Fibroblast of the aortic adventitia (primary cell): ENCODE measurements around the gene DGKA. TPM values are rescaled to one million over a fixed set of nuclear protein-coding genes. Genes with fewer than 3 reads are reported as not detected.

Experiments
- DNase-seq: peaks from one replicate; pipeline ENCODE4 v3.0.0-alpha.2; 2010; ENCODE audit warnings: low read depth
- H3K4me3 ChIP-seq: 2 replicates; pipeline ENCODE4 v1.5.1; 2011; ENCODE audit warnings: low read depth, mild to moderate bottlenecking, control low read depth, low read length, moderate library complexity
- total RNA-seq: library from RNA; depleted of rRNA; stranded (reverse); fragments of >200 nt; gene quantifications from 2 replicates; pipeline ENCODE4 v1.2.3, GENCODE V29; 2012; ENCODE audit warnings: low replicate concordance
- TF ChIP-seq, protein P1 (sequence below): IDR thresholded peaks from 2 replicates; pipeline ENCODE4 v1.5.1; 2011; ENCODE audit warnings: mild to moderate bottlenecking, low read length, control low read depth, inconsistent platforms; ENCODE audit not compliant: insufficient read depth

The DGKA gene
- total RNA-seq, 1 donor, result 50.6 TPM

GRCh38 chr12:55966408-55967281, 35.7 kb downstream of the DGKA start, which contains the start of gene CDK2:
Gene CDK2 (plus strand): TSS chr12:55966830. CDS start chr12:55967009, 179 bp downstream.
- peak; percentile 65 for DNase-seq
- TF ChIP-seq, protein P1, sequence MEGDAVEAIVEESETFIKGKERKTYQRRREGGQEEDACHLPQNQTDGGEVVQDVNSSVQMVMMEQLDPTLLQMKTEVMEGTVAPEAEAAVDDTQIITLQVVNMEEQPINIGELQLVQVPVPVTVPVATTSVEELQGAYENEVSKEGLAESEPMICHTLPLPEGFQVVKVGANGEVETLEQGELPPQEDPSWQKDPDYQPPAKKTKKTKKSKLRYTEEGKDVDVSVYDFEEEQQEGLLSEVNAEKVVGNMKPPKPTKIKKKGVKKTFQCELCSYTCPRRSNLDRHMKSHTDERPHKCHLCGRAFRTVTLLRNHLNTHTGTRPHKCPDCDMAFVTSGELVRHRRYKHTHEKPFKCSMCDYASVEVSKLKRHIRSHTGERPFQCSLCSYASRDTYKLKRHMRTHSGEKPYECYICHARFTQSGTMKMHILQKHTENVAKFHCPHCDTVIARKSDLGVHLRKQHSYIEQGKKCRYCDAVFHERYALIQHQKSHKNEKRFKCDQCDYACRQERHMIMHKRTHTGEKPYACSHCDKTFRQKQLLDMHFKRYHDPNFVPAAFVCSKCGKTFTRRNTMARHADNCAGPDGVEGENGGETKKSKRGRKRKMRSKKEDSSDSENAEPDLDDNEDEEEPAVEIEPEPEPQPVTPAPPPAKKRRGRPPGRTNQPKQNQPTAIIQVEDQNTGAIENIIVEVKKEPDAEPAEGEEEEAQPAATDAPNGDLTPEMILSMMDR, result no peak
- peak within 1 kb of the TSS; percentile 85 for H3K4me3 ChIP-seq

- H3K4me3 ChIP-seq, result no peak overlapping the region
- TF ChIP-seq, protein P1, result no peak
- peak; percentile 31 for DNase-seq
Measured at GRCh38 chr12:55969356-55969755, 38.4 kb downstream of the DGKA start.

DNA sequence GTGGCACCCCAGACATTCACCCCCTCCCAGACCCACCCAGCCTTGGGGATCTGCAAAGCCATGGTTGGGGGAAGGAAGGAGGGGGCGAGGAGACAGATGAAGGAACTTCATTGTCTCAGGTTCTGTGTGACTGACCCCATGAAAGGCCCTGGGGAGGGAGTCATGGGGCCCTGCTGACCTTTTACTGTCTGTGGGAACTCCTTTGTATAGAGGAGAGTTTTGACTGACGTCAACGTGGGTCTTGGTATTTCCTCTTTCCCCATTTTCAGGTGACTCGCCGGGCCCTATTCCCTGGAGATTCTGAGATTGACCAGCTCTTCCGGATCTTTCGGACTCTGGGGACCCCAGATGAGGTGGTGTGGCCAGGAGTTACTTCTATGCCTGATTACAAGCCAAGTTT, 39.8 kb downstream of the DGKA start:
- no peak overlapping the region for H3K4me3 ChIP-seq
- TF ChIP-seq, protein P1, result no peak
- peak; percentile 41 for DNase-seq

DNA sequence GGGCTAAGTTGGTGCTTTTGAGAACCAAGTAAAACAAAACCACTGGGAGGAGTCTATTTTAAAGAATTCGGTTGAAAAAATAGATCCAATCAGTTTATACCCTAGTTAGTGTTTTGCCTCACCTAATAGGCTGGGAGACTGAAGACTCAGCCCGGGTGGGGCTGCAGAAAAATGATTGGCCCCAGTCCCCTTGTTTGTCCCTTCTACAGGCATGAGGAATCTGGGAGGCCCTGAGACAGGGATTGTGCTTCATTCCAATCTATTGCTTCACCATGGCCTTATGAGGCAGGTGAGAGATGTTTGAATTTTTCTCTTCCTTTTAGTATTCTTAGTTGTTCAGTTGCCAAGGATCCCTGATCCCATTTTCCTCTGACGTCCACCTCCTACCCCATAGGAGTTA, 41.1 kb downstream of the DGKA start:
- peak overlapping the region; percentile 89 for H3K4me3 ChIP-seq
- TF ChIP-seq, protein P1, result no peak
- peak; percentile 79 for DNase-seq

- TF ChIP-seq, protein P1, result no peak
- DNase-seq, result no peak
- peak overlapping the region; percentile 89 for H3K4me3 ChIP-seq
Measured at GRCh38 chr12:55972456-55972855, 41.5 kb downstream of the DGKA start.

- DNase-seq, result no peak
- TF ChIP-seq, protein P1, result no peak
- H3K4me3 ChIP-seq, result peak overlapping the region; percentile 89
Measured at GRCh38 chr12:55972911-55973598, 42.1 kb downstream of the DGKA start.
